NCI-H82 (cell line): ENCODE measurements around the gene CAMKK2.
"Not testable (repeated sequence)": the region's sequence is repeated elsewhere in the genome, so short reads cannot be mapped to it uniquely, and the experiment has no call there.

Experiments used
- DNase-seq: peaks from one replicate; lab custom pipeline; 2025; lab: John Stamatoyannopoulos, UW

CAMKK2 gene

GRCh38 chr12:121245951-121246350 is 50.6 kb downstream of the CAMKK2 start:
- DNase-seq, result no peak

- DNase-seq, result no peak
Measured at GRCh38 chr12:121245031-121245430, 51.5 kb downstream of the CAMKK2 start.

GRCh38 chr12:121241156-121241970 is 55.1 kb downstream of the CAMKK2 start:
- no peak for DNase-seq

- DNase-seq, result no peak
Measured at GRCh38 chr12:121240484-121241101, 55.9 kb downstream of the CAMKK2 start.

- DNase-seq, result no peak
Measured at GRCh38 chr12:121240062-121240420, 56.5 kb downstream of the CAMKK2 start.

GRCh38 chr12:121239351-121240061 is 57.0 kb downstream of the CAMKK2 start:
- no peak for DNase-seq

- DNase-seq, result peak; percentile 65
Measured at GRCh38 chr12:121238604-121239350, 57.7 kb downstream of the CAMKK2 start.

- no peak for DNase-seq
Measured at GRCh38 chr12:121238086-121238485, 58.4 kb downstream of the CAMKK2 start.

- DNase-seq, result no peak
Measured at GRCh38 chr12:121237415-121237814, 59.1 kb downstream of the CAMKK2 start.

- no peak for DNase-seq
Measured at GRCh38 chr12:121236776-121237175, 59.7 kb downstream of the CAMKK2 start.

GRCh38 chr12:121233628-121234020 is 62.9 kb downstream of the CAMKK2 start:
- no peak for DNase-seq

GRCh38 chr12:121232977-121233627 is 63.4 kb downstream of the CAMKK2 start:
- no peak for DNase-seq

GRCh38 chr12:121232163-121232562 is 64.3 kb downstream of the CAMKK2 start:
- DNase-seq, result no peak

- DNase-seq, result no peak
Measured at GRCh38 chr12:121230538-121230907, 66.0 kb downstream of the CAMKK2 start.

GRCh38 chr12:121229826-121230537 is 66.5 kb downstream of the CAMKK2 start:
- peak; percentile 90 for DNase-seq

GRCh38 chr12:121228919-121229665 is 67.4 kb downstream of the CAMKK2 start:
- no peak for DNase-seq

- no peak for DNase-seq
Measured at GRCh38 chr12:121227294-121227693, 69.2 kb downstream of the CAMKK2 start.

- not testable (repeated sequence) for DNase-seq
Measured at GRCh38 chr12:121226871-121227270, 69.6 kb downstream of the CAMKK2 start.

- no peak for DNase-seq
Measured at GRCh38 chr12:121226399-121226798, 70.1 kb downstream of the CAMKK2 start.

GRCh38 chr12:121224591-121224990 is 71.9 kb downstream of the CAMKK2 start:
- no peak for DNase-seq
